Ovary (tissue), 3 donors: ENCODE data around the gene CLDN25.

Source experiments
- CTCF ChIP-seq, 3 donors: fragments of 450-650 bp in 2 of 3; fragments of 200-600 bp in 1 of 3; IDR thresholded peaks; one replicate each; pipeline versions ENCODE4 v1.5.1 to v1.8.0; 2016 to 2022; ENCODE audit warnings: antibody characterized with exemption in 3 of 3, mild to moderate bottlenecking in 1 of 3
- POLR2A ChIP-seq: fragments of 450-650 bp; IDR thresholded peaks from one replicate; pipeline ENCODE4 v1.6.1; 2017; ENCODE audit warnings: antibody characterized with exemption, mild to moderate bottlenecking, moderate library complexity
- donor health status: DM: no; HTN: no; CAD: no.

- no peak for TF ChIP-seq POLR2A
- no peak for TF ChIP-seq CTCF (IDR thresholded peaks at IDR 0.05)
Measured at GRCh38 chr11:113760241-113760640, 19.4 kb upstream of the CLDN25 start.
